ENCODE data around the gene SCAMP5. TPM values are rescaled to one million over a fixed set of nuclear protein-coding genes. Genes with fewer than 3 reads are reported as not detected.

SCAMP5 gene
- total RNA-seq, 1 experiment from 2014 or later: 3.4 TPM

DNA sequence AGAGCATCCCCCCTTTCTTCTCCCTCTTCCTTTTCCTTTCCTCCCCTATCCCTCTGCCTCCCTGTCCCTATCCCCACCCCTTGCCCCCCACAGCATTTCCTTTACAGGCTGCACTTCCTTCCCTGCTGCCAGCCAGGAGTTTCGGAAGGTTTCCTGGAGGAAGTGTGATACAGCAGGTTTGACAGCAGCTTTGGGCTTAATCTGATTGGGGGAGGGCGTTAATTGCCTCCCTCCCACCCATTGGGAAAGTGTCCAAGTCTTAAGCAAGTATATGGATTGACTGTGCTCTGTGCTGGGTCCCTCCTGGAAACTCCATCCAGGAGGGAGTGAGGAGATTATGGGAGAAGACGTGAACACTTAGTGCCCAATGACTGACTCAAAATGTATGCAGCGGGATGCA, 1.8 kb downstream of the SCAMP5 start:
- no peak for DNase-seq
- H3K4me3 ChIP-seq: no peak overlapping the region
- no peaks in the 10 kb centered on the region; the same call in none of the 2 replicates for H3K27me3 ChIP-seq

DNA sequence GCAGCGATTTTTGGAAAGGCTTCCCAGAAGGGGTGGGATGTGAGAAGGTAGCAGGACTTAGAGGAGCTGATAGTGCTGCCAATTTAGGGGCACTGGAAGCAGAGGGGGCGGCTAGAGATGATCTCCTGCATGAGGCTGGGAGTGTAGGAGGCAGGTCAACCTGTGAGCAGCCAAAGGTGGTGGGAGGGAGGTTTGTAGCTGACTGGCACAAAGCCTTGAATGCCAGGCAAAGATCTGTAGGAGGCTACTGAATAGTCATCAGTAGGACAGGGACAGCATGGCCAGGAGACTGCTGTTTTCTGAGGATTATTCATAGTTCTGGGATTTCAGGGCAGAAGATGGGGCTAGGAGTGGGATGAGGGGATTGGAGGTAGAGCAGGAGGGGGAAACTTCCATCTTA, 2.2 kb downstream of the SCAMP5 start:
- no peaks in the 10 kb centered on the region for H3K9me3 ChIP-seq
- no peak for DNase-seq
- no peak overlapping the region for H3K4me3 ChIP-seq
- H3K27me3 ChIP-seq: no peaks in the 10 kb centered on the region; the same call in none of the 2 replicates
- H3K36me3 ChIP-seq: no peaks in the 10 kb centered on the region

More for the DNA sequence above, 1.8 kb downstream of the SCAMP5 start:
- H3K9me3 ChIP-seq: no peaks in the 10 kb centered on the region
- H3K36me3 ChIP-seq: no peaks in the 10 kb centered on the region

DNA sequence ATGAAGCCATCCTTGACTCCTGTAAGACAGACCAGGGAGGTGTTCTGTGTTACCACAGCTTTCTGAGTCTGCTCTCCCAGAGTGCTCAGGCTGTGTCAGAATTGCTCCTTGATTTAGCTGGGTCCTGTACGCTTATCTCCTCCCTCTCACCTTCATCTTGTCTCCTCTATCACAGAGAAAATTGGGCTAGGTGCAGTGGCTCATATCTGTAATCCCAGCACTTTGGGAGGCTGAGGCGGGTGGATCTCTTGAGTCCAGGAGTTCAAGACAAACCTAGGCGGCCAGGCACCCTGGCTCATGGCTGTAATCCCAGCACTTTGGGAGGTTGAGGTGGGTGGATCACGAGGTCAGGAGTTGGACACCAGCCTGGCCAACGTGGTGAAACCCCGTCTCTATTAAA, 5.9 kb downstream of the SCAMP5 start:
- no peaks in the 10 kb centered on the region for H3K27me3 ChIP-seq
- no peaks in the 10 kb centered on the region for H3K9me3 ChIP-seq
- H3K36me3 ChIP-seq: no peaks in the 10 kb centered on the region
- DNase-seq: no peak
- no peak overlapping the region for H3K4me3 ChIP-seq

DNA sequence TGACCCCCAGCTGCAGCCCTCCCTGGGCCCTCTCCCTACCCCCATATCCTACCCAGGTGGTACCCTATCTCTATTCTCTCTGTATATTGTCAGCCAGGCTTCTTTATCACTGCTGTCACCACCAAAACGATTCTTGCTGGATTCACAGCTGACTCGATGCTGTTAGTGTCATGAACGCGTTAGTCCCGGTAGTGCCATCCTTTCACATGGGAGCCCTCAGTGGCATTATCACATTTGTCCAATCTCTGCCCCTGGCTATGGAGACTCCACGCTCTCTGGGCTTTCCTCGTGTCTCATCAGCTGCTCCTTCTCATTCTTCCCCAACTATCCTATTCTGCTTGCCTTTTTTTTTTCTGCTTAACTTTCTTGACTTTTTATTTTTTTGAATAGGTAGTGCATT, 7.0 kb downstream of the SCAMP5 start:
- Histone ChIP-seq H3K9me3 (no peaks in the 10 kb centered on the region), H3K36me3 (no peaks in the 10 kb centered on the region), H3K27me3 (no peaks in the 10 kb centered on the region), H3K4me3 (no peak overlapping the region)
- DNase-seq: no peak

DNA sequence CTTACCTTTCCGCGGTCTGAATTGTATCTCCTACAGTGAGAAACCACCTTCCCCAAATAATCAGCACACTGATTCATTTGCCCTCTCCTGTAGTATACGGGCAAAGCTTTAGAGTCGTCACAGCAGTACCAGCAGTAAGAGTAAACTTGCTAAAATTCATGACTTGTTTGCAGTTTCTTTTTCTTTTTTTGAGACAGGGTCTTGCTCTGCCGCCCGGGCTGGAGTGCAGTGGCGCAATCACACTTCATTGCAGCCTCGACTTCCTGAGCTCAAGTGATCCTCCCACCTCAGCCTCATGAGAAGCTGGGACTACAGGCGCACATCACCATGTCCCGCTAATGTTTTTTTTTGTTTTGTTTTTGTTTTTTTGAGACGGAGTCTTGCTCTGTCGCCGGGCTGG, 11.9 kb downstream of the SCAMP5 start:
- no peak for DNase-seq
- H3K27me3 ChIP-seq: no peaks in the 10 kb centered on the region
- H3K36me3 ChIP-seq: no peaks in the 10 kb centered on the region
- no peak overlapping the region for H3K4me3 ChIP-seq
- H3K9me3 ChIP-seq: no peaks in the 10 kb centered on the region

DNA sequence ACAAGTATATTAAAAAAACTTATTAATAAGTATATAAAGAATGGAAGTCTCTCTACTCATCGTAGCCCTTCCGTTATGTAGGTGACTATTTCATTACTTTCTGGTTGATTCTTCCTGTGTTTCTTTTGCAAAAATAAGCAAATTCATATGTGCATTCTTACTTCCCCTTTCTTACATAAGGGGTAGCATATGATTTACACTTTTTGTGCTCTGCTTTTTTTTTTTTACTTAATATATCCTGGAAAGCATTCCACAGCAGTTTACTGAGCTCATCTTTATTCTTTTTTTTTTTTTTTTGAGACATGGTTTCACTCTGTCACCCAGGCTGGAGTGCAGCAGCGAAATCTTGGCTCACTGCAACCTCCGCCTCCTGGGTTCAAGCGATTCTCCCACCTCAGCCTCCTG, 12.9 kb downstream of the SCAMP5 start:
- no peaks in the 10 kb centered on the region for H3K9me3 ChIP-seq
- no peak overlapping the region for H3K4me3 ChIP-seq
- no peaks in the 10 kb centered on the region for H3K36me3 ChIP-seq
- DNase-seq: no peak
- H3K27me3 ChIP-seq: no peaks in the 10 kb centered on the region

DNA sequence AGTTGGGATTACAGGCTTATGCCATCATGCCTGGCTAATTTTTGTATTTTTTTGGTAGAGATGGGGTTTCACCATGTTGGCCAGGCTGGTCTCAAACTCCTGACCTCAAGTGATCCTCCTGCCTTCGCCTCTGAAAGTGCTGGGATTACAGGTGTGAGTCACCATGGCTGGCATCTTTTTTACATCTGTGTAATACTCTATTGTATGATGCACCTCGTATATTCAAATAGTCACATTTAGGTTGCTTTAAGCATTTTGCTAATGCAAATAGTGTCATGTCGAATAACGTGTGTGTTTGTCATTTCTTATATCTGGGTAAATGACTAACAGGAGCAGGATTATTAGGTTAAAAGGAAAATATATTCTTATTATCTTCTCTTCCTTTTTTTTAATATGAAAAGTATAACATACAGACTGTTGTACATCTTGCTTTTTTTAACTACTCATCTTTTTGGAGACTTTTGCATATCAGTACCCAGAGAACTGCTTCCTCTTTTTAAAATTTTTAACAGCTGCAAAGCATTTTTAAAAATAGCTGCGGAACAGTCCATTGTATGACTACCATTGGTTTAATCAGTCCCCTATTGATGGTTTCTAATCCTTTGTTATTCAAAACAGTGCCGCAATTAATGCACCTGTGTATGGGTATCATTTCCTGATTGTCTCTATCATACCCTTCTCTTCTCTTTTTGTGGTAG, 13.4 kb downstream of the SCAMP5 start:
- no peaks in the 10 kb centered on the region for H3K27me3 ChIP-seq
- DNase-seq: no peak
- no peaks in the 10 kb centered on the region for H3K36me3 ChIP-seq
- H3K4me3 ChIP-seq: no peak overlapping the region
- no peaks in the 10 kb centered on the region for H3K9me3 ChIP-seq

DNA sequence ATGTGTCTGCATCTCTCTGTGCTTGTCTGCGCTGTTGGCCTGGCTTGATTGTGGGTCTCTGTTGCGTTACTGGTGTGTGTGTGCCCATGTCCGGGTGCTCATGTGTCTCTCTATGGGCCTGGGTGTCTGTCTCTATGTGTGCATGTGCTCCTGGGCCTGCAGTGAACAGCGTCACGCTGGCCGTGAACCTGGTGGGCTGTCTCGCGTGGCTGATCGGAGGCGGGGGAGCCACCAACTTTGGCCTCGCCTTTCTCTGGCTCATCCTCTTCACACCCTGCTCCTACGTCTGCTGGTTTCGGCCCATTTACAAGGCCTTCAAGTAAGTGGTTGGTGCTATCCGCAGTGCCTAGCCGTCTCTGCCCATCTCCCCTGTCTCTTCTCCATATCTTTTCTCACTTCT, 21.1 kb downstream of the SCAMP5 start:
- Histone ChIP-seq H3K9me3 (no peaks in the 10 kb centered on the region), H3K4me3 (no peak overlapping the region), H3K27me3 (no peaks in the 10 kb centered on the region), H3K36me3 (no peaks in the 10 kb centered on the region)
- no peak for DNase-seq

DNA sequence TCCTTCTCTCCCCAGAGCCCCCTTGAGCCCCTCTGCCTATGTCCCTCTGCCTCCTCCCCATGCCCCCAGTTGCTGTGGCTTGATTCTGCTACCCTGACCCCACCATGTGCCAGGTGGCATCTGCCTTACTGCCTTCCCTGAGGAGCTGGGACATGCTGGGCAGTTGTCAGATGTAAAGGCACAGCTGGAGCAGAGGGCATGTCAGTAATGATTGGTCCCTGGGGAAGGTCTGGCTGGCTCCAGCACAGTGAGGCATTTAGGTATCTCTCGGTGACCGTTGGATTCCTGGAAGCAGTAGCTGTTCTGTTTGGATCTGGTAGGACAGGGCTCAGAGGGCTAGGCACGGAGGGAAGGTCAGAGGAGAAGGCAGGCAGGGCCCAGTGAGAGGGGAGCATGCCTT, 24.6 kb downstream of the SCAMP5 start:
- H3K27me3 ChIP-seq: no peaks in the 10 kb centered on the region
- DNase-seq: no peak
- peaks cover 2% of the 10 kb centered on the region; the same call in 1 of the 2 replicates for H3K36me3 ChIP-seq
- no peaks in the 10 kb centered on the region for H3K9me3 ChIP-seq
- H3K4me3 ChIP-seq: no peak overlapping the region

DNA sequence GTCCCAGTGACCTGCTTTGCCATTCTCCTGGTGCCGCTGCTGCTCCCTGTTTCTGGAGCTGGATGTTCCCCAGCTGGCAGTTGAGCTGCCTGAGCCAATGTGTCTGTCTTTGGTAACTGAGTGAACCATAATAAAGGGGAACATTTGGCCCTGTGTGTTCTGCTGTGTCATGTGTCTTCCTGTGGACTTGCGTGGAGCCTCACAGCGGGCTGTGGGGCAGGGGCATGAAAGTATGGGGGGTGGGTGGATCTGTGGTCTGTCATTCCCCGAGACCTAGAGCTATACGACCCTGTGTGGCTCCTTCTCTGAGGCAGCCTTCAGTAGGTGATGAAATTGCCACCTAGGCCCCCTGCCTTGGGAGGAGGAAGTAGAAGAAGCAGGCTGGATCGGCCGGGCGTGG, 26.0 kb downstream of the SCAMP5 start:
- no peaks in the 10 kb centered on the region for H3K9me3 ChIP-seq
- H3K4me3 ChIP-seq: no peak overlapping the region
- H3K27me3 ChIP-seq: no peaks in the 10 kb centered on the region
- peaks cover 10% of the 10 kb centered on the region for H3K36me3 ChIP-seq
- no peak for DNase-seq

DNA sequence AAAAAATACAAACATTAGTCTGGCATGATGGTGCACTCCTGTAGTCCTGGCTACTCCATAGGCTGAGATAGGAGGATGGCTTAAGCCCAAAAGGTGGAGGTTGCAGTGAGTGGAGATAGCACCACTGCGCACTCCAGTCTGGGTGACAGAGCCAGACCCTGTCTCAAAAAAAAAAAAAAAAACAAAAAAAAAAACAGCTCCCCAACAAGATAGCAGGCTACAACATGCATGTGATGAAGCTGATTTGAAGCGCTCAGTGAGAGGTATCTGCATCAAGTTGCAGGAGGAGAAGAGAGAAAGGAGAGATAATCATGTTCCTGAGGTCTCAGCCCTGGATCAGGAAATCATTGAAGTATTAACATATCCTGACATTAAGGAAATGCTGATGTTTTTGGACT, 27.4 kb downstream of the SCAMP5 start:
- Histone ChIP-seq H3K4me3 (no peak overlapping the region; the same call in 1 of the 2 replicates), H3K36me3 (peaks cover 10% of the 10 kb centered on the region), H3K27me3 (no peaks in the 10 kb centered on the region), H3K9me3 (no peaks in the 10 kb centered on the region)
- DNase-seq: no peak

DNA sequence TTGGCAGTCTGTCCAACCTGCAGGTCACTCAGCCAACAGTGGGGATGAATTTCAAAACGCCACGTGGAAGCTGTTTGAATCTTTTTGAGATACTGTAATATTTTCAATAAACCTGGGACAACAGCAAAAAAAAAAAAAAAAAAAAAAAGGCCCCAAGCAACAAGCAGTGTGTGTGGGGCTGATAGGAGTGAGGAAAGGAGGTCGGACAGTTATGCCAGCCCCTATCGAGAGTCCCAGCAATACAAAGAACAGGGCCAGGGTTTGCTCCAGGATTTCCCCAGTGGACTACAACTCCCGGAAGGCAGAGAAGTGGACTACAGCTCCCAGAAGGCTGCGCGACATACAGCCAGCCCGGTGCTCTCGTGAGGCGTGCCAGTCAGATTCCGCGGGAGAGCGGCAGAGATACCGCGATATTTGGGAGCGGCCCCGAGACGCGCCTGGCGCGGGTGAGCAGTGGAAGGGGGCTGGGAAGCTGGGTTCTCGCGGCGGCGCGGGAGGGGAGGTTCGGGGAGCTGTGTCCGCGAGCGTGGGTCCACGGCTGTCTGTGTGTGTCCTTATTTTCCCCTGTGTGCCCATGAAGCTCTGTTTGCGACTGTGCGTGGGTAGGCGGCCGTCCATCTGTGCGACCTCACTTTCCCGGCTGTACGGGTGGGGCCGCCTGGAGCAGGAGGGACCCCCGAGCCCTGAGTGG, 28.0 kb downstream of the SCAMP5 start, which contains the start of gene PPCDC:
Gene PPCDC, plus strand, starts transcription at position 410 of the 691 bp plus-strand sequence. CDS start 4,729 bp downstream, outside the sequence.
- Histone ChIP-seq H3K4me3 (peak within 1 kb of the TSS; percentile 95), H3K36me3 (peaks cover 10% of the 10 kb centered on the region), H3K9me3 (no peaks in the 10 kb centered on the region), H3K27me3 (no peaks in the 10 kb centered on the region)
- peak; percentile 97 for DNase-seq

DNA sequence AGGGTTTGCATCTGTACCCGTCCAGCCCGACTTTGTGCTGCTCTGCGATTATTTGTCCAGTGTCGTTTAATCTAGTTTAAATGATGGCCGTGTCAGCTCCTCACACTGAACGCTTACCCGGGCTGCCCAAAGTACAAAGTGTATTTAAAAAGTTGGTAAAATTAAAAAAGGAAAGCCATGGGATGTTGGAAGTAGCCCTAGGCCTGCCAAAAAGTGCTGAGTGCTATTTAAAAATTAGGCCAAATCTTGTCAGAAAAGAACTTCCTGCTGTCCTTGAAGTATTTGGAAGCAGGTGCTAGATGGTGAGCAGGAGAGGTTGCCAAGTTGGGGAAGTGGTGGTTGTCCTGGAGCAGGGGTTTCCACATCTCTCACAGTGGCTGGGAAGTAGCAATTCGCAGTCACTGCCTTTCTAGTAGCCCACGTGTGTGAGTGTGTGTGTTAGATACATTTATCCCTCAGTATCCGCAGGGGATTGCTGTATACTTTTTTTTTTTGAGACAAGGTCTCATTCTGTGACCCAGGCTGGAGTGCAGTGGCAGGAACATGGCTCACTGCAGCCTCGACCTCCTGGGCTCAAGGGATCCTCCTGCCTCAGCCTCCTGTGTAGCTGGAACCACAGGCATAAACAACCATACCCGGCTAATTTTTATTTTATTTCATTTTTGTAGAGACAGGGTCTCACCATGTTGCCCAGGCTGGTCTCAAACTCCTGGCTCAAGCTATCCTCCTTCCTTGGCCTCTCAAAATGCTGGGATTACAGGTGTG, 28.7 kb downstream of the SCAMP5 start:
- DNase-seq: peak; percentile 43
- no peaks in the 10 kb centered on the region for H3K27me3 ChIP-seq
- peak overlapping the region; percentile 95 for H3K4me3 ChIP-seq
- H3K36me3 ChIP-seq: peaks cover 12% of the 10 kb centered on the region
- H3K9me3 ChIP-seq: no peaks in the 10 kb centered on the region

DNA sequence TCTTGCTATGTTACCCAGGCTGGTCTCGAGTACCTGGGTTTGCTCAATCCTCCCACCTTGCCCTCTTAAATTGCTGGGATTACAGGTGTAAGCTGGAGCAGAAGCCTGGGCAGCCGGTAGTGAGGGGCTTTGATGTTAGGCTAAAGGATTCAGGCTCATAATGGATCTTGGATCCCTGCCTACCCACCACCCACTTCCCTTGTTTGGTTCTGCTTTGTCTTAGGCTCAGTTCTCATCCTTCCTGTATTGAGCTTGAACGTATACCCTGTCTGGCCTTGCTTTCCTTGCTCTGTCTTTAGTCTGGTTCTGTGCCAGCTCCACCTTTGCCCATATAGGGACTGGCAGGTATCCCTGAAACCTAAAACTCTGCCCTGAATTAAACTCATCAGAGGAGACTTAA, 29.7 kb downstream of the SCAMP5 start:
- H3K9me3 ChIP-seq: no peaks in the 10 kb centered on the region
- no peak overlapping the region for H3K4me3 ChIP-seq
- DNase-seq: no peak
- H3K36me3 ChIP-seq: peaks cover 12% of the 10 kb centered on the region
- H3K27me3 ChIP-seq: no peaks in the 10 kb centered on the region

DNA sequence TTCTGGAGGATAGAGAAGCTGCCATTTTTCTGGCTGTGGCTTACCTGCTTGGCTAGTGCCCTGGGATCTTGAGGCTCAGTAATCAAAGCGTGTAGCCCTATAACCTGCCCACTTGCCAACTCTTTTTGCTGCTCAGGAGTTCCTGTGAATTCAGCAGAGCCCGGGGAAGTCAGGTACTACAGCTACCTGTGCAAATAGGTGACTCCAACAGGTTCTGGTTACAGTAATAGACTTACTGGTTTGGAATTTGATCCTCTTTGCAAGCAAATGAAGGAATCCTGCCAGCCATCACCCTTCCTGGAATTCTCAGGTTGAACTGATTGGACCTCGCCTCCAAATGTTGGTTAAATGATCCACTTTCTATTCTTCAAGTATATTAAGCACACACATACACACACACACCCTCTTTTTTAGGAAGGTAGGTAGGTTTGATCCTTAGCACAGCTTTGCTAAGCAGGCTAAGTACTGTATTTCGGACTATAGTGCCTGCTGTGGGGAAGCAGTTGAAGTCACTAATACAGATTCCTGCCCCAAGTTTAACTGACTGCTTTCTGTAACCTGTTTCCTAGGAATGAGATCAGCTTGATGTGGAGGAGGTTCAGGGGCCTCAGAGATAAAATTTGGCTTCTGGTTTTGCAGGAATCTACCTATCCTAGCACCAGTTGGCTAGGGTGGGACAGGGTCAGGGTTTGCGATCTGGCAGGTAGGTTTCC, 30.3 kb downstream of the SCAMP5 start:
- Histone ChIP-seq H3K9me3 (no peaks in the 10 kb centered on the region), H3K36me3 (peaks cover 17% of the 10 kb centered on the region), H3K4me3 (no peak overlapping the region), H3K27me3 (no peaks in the 10 kb centered on the region)
- no peak for DNase-seq

DNA sequence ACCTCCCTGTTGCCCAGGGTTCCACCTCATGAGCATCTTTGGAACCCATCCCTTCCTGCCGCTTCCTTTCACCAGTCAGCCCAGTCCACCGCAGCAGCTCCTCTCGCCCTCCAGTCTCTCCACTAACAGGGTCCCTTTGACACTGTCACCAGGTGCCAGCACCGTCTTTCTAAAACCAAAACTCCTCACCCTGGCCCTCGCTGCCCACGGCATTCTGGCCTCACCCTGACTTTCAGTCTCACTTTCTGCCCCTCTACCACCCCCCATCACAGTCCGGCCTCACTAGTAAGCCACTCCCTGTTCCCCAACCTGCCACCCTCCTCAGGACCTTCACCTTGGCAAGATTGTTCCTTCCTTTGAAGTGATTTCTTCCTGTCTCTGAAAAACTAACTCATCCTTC, 32.2 kb downstream of the SCAMP5 start:
- Histone ChIP-seq H3K9me3 (no peaks in the 10 kb centered on the region), H3K36me3 (peaks cover 20% of the 10 kb centered on the region), H3K4me3 (no peak overlapping the region), H3K27me3 (no peaks in the 10 kb centered on the region)
- DNase-seq: no peak

DNA sequence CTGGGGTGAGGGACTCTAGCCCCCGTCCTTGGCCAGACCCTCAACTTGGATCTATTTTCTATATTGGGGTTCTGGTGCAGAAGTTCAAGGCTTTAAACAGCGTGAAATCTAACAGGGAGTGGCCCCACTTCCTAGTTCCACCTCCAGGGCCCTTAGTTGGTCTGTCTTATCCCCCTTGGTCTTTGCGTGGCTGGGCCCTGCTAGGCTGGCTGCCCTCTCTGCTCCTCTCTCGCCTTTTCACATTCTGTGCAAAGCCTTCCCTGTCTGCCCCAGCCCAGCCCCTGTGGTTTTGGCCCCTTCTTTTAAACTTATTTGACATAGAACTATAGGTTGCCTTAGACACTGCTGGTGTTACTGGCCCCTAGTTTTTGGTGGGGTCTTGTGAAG, 33.6 kb downstream of the SCAMP5 start:
- H3K36me3 ChIP-seq: peaks cover 18% of the 10 kb centered on the region
- no peaks in the 10 kb centered on the region for H3K9me3 ChIP-seq
- no peaks in the 10 kb centered on the region for H3K27me3 ChIP-seq
- DNase-seq: no peak
- no peak overlapping the region for H3K4me3 ChIP-seq

Data from MG63 (cell line).